Liver (tissue), 3 donors: ENCODE measurements around the gene SLX9.

Experiments
- EGR1 ChIP-seq, 2 donors: IDR thresholded peaks; 2 replicates each; pipeline ENCODE4 v1.6.1; 2016 to 2018; ENCODE audit warnings: antibody characterized with exemption in 2 of 2, low read depth in 2 of 2
- FOXA2 ChIP-seq: IDR thresholded peaks from 2 replicates; pipeline ENCODE4 v1.6.1; 2016; ENCODE audit warnings: antibody characterized with exemption
- GABPA ChIP-seq, 2 donors: IDR thresholded peaks in 1 of 2; conservative IDR thresholded peaks in 1 of 2; 2 replicates each; pipeline ENCODE4 v1.6.1; 2016; ENCODE audit warnings: antibody characterized with exemption in 2 of 2, mild to moderate bottlenecking in 1 of 2, moderate library complexity in 1 of 2
- NR2F2 ChIP-seq: IDR thresholded peaks from 2 replicates; pipeline ENCODE4 v1.6.1; 2016; ENCODE audit warnings: antibody characterized with exemption
- RAD21 ChIP-seq, 2 donors: IDR thresholded peaks; 2 replicates each; pipeline ENCODE4 v1.6.1; 2016; ENCODE audit warnings: antibody characterized with exemption in 2 of 2, mild to moderate bottlenecking in 2 of 2
- RXRA ChIP-seq, 2 donors: IDR thresholded peaks; 2 replicates each; pipeline ENCODE4 v1.6.1; 2017 to 2018; ENCODE audit warnings: antibody characterized with exemption in 2 of 2, mild to moderate bottlenecking in 1 of 2
- SP1 ChIP-seq: IDR thresholded peaks from 2 replicates; pipeline ENCODE4 v1.6.1; 2018; ENCODE audit warnings: antibody characterized with exemption, mild to moderate bottlenecking
- TAF1 ChIP-seq: conservative IDR thresholded peaks from 2 replicates; pipeline ENCODE4 v1.6.1; 2016; ENCODE audit warnings: antibody characterized with exemption, mild to moderate bottlenecking
- YY1 ChIP-seq: IDR thresholded peaks from 2 replicates; pipeline ENCODE4 v1.6.1; 2016; ENCODE audit warnings: antibody characterized with exemption, mild to moderate bottlenecking
- TF ChIP-seq, protein P1 (sequence below): fragments of 150-350 bp; IDR thresholded peaks from 2 replicates; pipeline ENCODE4 v1.5.1; 2017; ENCODE audit warnings: improper control_type of control experiment, low read depth, low read length; ENCODE audit not compliant: missing input control
- TF ChIP-seq, protein P2 (sequence below): IDR thresholded peaks from 2 replicates; pipeline ENCODE4 v1.6.1; 2016; ENCODE audit warnings: antibody characterized with exemption
- TF ChIP-seq, protein P3 (sequence below): IDR thresholded peaks from 2 replicates; pipeline ENCODE4 v1.6.1; 2016; ENCODE audit warnings: antibody characterized with exemption
- TF ChIP-seq, protein P4 (sequence below): IDR thresholded peaks from 2 replicates; pipeline ENCODE4 v1.6.1; 2016; ENCODE audit warnings: antibody characterized with exemption, mild to moderate bottlenecking
- TF ChIP-seq, protein P5 (sequence below): IDR thresholded peaks from 2 replicates; pipeline ENCODE4 v1.6.1; 2016; ENCODE audit warnings: antibody characterized with exemption
- donor health status: healthy.
- donor health status: healthy.

DNA sequence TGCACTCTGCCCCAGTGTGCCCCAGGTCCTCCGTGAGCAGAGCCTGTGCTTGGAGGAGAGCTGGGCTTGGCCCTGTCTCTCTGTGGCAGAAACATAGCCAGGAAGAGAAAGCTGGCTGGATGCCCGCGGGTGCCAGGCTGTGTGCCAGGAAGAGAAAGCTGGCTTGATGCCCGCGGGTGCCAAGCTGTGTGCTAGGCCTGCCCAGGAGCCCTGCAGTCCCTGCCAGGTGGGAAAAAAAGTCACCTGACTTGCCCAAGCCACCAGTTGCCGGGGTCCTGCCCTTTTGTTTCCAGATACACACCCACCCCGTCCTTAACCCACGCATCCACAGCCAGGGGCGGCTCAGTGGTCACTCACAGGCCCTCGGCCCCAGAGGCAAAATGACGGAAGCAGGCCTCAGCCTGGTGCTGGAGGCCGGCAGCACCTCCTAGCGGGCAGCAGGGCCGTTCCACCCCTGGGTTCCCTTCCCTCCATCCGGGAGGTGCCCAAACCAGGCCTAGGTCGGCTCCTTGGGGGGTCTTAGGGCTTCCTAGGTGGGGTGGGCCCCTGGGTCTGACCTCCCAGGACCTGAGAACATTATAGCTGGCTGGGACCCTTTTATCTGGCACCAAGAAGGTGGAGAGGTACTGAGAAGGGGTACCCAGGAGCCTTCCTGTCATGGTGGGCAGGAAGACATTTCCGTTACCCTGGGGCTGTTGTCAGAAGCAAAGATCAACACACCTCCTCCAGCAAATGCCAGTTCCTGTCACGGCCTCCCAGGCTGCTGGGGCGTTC, 28.3 kb upstream of the SLX9 start:
- TF ChIP-seq, protein P1, sequence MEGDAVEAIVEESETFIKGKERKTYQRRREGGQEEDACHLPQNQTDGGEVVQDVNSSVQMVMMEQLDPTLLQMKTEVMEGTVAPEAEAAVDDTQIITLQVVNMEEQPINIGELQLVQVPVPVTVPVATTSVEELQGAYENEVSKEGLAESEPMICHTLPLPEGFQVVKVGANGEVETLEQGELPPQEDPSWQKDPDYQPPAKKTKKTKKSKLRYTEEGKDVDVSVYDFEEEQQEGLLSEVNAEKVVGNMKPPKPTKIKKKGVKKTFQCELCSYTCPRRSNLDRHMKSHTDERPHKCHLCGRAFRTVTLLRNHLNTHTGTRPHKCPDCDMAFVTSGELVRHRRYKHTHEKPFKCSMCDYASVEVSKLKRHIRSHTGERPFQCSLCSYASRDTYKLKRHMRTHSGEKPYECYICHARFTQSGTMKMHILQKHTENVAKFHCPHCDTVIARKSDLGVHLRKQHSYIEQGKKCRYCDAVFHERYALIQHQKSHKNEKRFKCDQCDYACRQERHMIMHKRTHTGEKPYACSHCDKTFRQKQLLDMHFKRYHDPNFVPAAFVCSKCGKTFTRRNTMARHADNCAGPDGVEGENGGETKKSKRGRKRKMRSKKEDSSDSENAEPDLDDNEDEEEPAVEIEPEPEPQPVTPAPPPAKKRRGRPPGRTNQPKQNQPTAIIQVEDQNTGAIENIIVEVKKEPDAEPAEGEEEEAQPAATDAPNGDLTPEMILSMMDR: peak; percentile 50
- TF ChIP-seq SP1 (peak; percentile 73), RXRA (IDR thresholded peaks at IDR 0.05) (peak; percentile 51 to 87), EGR1 (IDR thresholded peaks at IDR 0.05; ENCODE audit: low read depth in 2 of 2) (peak in 1 of 2 donors; percentile 77), RAD21 (IDR thresholded peaks at IDR 0.05) (peak; percentile 60 to 70), TAF1 (no peak), YY1 (no peak), GABPA (IDR thresholded peaks at IDR 0.05 in 1 of 2, conservative IDR thresholded peaks at IDR 0.05 in 1 of 2) (peak in 1 of 2 donors; percentile 0), NR2F2 (no peak), FOXA2 (peak; percentile 56)
- TF ChIP-seq, protein P2, sequence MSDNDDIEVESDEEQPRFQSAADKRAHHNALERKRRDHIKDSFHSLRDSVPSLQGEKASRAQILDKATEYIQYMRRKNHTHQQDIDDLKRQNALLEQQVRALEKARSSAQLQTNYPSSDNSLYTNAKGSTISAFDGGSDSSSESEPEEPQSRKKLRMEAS: peak; percentile 70
- TF ChIP-seq, protein P3, sequence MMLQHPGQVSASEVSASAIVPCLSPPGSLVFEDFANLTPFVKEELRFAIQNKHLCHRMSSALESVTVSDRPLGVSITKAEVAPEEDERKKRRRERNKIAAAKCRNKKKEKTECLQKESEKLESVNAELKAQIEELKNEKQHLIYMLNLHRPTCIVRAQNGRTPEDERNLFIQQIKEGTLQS: no peak
- TF ChIP-seq, protein P4, sequence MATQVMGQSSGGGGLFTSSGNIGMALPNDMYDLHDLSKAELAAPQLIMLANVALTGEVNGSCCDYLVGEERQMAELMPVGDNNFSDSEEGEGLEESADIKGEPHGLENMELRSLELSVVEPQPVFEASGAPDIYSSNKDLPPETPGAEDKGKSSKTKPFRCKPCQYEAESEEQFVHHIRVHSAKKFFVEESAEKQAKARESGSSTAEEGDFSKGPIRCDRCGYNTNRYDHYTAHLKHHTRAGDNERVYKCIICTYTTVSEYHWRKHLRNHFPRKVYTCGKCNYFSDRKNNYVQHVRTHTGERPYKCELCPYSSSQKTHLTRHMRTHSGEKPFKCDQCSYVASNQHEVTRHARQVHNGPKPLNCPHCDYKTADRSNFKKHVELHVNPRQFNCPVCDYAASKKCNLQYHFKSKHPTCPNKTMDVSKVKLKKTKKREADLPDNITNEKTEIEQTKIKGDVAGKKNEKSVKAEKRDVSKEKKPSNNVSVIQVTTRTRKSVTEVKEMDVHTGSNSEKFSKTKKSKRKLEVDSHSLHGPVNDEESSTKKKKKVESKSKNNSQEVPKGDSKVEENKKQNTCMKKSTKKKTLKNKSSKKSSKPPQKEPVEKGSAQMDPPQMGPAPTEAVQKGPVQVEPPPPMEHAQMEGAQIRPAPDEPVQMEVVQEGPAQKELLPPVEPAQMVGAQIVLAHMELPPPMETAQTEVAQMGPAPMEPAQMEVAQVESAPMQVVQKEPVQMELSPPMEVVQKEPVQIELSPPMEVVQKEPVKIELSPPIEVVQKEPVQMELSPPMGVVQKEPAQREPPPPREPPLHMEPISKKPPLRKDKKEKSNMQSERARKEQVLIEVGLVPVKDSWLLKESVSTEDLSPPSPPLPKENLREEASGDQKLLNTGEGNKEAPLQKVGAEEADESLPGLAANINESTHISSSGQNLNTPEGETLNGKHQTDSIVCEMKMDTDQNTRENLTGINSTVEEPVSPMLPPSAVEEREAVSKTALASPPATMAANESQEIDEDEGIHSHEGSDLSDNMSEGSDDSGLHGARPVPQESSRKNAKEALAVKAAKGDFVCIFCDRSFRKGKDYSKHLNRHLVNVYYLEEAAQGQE: peak; percentile 64
- TF ChIP-seq, protein P5, sequence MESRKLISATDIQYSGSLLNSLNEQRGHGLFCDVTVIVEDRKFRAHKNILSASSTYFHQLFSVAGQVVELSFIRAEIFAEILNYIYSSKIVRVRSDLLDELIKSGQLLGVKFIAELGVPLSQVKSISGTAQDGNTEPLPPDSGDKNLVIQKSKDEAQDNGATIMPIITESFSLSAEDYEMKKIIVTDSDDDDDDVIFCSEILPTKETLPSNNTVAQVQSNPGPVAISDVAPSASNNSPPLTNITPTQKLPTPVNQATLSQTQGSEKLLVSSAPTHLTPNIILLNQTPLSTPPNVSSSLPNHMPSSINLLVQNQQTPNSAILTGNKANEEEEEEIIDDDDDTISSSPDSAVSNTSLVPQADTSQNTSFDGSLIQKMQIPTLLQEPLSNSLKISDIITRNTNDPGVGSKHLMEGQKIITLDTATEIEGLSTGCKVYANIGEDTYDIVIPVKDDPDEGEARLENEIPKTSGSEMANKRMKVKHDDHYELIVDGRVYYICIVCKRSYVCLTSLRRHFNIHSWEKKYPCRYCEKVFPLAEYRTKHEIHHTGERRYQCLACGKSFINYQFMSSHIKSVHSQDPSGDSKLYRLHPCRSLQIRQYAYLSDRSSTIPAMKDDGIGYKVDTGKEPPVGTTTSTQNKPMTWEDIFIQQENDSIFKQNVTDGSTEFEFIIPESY: no peak
